HG03039 (cell line): ENCODE measurements around the gene MRPL19.
"Not testable (repeated sequence)": the region's sequence is repeated elsewhere in the genome, so short reads cannot be mapped to it uniquely, and the experiment has no call there.

Source experiments
- ATAC-seq: cut with Tn5 transposase; IDR thresholded peaks from one replicate; pipeline ENCODE4 v1.9.1; 2021; ENCODE audit warnings: mild to moderate bottlenecking, moderate library complexity; ENCODE audit not compliant: unreplicated experiment

The MRPL19 gene

DNA sequence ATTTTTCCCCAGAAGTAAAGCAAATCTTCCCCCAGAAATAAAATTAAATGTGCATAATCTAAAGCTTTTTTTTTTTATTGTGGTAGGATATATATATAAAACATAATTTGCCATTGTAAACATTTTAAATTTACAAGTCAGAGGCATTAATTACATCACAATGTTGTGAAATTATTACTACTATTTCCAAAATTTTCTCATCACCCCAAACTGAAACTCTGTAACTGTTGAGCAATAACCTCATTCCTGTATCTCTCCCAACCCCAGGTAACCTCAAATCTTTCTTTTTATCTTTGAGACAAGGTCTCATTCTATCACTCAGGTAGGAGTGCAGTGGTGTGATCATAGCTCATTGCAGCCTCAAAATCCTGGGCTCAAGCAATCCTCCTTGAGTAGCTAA lies 11.2 kb downstream of the MRPL19 start:
- ATAC-seq, result no peak

DNA sequence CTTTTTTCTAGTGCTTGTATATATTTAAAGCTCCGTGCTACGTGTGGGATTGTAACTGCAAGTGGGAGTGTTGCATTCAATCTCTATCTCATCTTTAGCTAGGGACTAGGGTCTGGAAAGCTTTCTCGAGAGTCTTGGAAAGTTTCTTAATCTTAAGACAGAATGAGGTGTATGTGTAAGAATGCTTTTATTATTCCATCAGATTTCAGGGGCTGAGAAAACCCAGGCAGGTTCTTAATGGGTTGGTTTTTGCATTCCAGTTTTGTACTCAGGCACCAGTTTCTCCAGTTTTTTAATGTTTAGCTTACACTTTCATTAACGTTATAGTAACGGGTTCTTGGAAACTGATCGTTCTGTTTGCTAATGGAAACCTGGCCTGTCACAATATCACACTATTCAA lies 20.3 kb downstream of the MRPL19 start:
- no peak for ATAC-seq

DNA sequence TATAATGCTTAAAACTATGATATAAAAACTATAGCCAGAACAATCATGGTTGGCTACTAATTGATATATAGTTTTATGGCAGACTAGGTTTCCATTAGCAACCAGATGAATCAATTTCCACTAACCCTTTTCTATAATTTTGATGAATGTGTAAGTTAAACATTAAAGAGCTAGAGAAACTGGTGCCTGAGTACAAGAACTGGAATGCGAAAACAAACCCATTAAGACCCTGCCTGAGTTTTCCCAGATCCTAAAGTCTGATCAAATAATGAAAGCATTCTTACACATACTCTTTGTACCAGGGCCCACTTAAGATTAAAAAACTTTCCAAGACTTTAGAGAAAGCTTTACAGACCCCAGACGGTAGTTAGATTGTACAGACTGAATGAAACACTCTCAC lies 21.3 kb downstream of the MRPL19 start:
- ATAC-seq, result no peak

DNA sequence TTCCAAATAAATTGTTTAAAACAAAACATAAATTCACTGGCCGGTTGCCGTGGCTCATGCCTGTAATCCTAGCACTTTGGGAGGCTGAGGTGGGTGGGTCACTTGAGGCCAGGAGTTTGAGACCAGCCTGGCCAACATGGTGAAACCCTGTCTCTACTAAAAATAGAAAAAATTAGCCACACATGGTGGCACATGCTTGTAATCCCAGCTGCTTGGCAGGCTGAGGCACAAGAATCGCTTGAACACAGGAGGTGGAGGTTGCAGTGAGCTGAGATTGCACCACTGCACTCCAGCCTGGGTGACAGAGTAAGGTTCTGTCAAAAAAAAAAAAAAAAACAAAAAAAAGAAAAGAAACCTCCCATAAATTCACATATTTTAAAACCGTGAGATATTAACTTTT lies 28.8 kb downstream of the MRPL19 start:
- ATAC-seq, result not testable (repeated sequence)

DNA sequence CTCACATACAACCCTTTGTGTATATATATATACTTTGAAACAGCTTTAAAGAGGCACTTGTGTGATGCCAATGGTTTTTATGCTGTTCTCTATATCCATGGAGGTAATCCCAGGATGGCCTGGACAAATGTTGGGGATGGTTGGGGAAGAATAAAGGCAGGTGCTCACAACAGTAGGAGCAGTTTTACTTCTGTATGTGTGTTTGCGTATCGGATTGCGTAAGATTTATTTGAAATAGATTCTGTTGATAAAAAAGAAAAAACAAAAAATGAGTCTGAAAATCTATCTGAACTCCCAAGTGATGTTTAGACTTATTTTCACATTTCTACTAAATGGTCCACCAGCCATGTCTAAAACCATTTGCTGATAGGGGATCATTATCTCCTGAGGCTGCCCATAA lies 29.3 kb downstream of the MRPL19 start:
- ATAC-seq, result no peak

DNA sequence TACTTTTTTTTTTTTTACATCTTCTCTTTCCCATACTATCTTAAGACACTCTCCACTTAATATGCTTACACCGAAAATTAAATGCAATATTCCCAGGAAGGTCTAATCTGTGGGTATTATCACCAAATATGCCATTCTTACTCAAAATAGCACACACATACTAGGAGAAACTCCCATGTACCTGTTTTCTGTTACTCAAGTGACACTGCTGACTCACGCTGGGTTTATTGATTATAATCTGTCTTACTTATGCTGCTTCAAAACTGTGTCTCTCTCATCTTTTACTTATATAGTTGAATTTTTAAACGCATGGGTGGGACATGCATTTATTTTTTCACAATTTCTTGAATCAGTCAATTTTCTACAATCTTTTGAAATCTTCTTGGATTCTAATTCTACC lies 29.9 kb downstream of the MRPL19 start:
- no peak for ATAC-seq

DNA sequence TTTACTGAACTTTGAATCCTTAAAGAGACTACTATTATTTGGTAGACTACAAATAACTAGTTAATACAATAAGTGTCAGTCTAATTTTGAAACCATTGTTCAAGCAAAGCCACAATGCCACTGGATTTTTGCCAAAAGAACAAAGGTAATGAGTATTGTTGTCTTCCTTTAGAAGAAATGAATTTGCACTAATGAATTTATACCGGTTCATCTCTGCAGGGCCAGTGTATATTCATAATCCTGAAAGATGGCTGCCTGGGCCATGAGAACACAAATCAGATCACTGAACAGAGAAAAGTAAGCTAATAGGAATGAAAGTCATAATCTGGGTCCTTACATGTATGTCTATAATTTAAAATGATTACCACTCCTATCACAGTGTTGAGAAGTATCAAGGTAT lies 33.0 kb downstream of the MRPL19 start:
- no peak for ATAC-seq

DNA sequence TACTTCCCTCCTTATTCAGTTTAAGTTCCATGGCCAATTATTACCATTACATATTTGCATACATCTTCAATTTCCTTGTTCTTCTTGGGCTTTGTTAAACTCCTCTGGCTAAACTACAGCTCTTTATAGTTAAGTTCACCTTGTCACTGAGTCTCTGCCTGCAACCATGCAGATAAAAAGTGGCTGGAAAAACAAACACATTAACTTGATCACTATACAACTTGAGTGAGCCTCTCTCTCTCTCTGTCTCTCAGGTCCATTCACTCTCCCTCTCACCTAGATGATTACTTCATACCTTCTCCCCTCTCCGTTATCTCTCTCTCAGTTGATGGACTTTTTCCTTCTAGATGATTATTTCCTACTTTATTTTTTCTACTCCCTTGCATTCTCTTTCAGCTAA lies 33.8 kb downstream of the MRPL19 start:
- ATAC-seq, result no peak

DNA sequence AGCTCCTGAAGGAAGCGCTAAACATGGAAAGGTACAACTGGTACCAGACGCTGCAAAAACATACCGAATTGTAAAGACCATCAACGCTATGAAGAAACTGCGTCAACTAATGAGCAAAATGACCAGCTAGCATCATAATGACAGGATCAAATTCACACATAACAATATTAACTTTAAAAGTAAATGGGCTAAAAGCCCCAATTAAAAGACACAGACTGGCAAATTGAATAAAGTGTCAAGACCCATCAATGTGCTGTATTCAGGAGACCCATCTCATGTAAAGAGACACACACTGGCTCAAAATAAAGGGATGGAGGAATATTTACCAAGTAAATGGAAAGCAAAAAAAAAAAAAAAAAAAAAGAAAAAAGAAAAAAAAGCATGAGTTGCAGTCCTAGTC lies 36.8 kb downstream of the MRPL19 start:
- not testable (repeated sequence) for ATAC-seq

DNA sequence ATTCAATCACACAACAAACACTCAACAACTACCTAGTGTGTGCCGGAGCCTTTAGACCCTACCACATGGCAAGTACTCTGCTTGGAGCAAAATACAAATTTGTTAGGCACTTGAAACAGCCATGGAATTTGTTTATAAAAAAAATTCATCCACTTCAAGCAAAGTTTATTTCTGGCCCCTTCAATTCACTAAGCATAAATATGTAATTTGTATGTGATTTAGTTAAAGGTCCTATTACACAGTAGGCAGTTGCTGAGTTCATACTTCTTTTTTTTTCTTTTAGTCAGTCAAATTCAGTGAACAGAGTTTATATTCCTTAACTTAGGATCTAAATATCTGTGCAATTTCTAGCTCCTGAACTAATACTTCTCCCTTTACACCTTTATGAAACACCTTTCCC lies 41.6 kb downstream of the MRPL19 start:
- ATAC-seq, result no peak

DNA sequence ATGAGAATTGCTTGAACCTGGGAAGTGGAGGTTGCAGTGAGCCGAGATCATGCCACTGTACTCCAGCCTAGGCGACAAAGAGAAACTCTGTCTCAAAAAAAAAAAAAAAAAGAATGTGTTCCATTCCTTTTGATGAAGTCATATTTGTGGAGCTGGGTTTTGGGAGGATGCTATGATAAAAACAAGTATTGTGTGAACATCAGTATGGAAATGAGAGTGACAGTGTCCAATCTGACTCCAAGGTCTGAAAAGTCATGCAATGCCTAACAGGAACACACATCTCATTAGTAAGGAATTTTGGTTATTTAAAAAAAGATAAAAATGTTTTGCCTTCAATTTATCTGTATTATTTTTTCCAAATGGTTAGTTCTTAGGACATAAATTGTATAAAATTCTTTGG lies 52.3 kb downstream of the MRPL19 start:
- no peak for ATAC-seq

DNA sequence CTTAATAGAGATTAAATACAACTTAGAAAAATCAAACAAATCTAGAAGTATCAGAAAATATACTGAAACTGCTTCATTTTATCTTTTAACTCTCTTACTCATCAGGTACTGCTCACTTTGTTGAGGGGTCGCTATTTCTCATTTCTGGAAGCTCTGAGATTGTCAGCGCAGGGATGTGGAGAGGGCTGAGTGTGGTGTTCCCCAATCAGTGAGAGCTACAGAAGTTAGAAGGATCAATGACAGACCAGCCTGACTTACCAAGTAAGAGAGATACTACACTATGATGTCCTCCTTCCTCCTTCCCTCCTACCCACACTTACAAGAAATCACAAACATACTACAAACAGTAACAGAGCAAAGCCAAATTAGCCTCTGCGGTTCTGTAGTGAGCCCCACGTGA lies 56.0 kb downstream of the MRPL19 start:
- no peak for ATAC-seq

DNA sequence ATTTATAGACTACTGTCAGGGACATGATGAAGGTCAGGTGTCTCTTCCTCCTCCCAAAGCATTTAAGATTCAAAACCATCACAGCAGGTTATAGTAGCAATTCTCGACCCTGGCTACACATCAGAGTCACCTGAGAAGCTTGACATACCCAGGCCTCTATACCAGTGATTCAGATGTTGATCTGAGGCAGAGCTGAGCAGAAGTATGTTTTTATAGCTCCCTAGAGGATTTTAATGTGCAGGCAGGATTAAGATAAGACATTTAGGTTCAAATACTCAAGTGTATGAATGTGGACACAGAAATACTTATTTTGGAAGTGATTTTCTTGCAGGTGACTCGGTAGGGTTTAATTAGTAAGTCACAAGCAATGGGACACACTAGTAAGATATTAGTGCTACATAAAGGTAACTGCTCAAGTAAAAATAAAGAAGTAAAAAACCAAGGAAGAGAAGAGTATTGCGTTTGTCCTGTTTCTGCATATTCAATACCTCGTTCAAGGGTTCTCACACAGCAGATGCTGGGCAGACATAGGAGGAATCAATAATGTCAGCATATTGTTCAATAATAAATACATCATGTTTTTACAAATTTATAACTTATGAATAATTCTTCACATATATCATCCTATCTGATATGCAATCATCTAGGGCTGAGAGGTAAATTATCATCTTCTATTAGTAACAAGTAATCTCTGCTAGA lies 57.2 kb downstream of the MRPL19 start:
- no peak for ATAC-seq

DNA sequence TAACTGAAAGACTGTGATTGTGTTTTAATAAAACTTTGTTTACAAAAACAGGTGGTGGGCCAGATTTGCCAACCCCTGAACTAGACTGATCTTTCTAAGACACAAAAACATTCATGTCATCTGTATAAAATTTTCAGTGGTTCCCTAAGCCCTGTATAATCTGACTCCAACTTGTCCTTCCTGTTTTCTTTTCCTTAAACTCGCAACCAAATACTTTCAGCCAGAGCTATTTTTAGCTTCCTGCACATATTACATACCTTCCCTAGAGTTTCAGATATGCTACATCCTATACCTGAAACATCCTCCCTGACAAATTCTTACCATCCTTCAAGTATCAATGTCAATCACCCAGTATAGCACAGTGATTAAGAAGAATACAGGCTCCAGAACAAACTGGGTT lies 59.3 kb downstream of the MRPL19 start:
- no peak for ATAC-seq

DNA sequence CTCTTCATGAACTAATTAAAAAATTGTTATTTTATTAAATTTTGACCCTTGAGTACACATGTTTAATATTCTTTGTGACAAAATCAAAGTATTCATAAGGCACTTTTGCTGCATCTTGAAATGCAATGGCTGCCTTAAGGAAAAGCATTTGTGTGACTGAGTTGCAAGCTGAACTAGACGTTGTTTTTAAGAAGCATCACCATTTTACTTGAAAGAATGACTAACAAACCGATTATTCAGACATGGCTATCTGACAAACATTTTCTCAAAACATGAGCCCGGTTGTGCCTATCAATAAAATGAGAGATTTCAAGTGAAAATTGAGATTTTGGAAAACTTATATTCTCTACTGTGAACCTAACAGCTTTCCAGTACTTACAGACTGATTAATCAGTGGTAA lies 61.3 kb downstream of the MRPL19 start:
- ATAC-seq, result no peak

DNA sequence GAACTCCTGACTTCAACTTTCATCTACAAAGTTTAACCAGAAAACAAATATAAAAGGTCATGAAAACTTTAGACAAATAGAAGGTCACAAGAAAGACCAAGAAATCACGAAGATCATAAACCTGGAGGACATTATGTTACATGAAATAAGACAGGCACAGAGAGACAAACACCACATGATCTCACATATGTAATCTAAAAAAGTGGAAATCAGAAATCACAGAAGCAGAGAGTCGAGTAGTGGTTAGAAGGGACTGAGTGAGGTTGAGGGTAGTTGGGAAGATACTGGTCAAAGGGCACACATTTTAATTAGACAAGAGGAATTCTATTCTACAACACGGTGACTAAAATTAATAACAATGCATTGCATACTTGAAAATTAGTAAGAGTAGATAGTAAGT lies 62.7 kb downstream of the MRPL19 start:
- no peak for ATAC-seq

DNA sequence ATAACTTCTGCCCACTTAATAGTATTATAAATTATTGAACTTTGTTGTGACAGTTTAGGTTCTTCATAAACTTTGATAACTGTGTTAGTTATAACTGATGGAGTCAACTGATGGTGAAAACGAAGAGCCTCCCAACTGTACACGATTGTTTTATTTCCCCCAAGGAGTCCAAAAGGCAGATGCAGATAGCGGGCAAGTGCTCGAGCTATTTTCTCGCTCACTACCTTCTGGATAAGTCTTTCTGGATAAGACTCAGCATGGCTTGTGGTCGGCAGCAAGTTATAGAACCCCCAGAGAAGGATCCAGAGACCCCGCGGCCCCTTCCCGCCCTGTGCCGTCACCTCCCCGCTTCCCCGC lies 63.6 kb downstream of the MRPL19 start:
- ATAC-seq, result no peak

DNA sequence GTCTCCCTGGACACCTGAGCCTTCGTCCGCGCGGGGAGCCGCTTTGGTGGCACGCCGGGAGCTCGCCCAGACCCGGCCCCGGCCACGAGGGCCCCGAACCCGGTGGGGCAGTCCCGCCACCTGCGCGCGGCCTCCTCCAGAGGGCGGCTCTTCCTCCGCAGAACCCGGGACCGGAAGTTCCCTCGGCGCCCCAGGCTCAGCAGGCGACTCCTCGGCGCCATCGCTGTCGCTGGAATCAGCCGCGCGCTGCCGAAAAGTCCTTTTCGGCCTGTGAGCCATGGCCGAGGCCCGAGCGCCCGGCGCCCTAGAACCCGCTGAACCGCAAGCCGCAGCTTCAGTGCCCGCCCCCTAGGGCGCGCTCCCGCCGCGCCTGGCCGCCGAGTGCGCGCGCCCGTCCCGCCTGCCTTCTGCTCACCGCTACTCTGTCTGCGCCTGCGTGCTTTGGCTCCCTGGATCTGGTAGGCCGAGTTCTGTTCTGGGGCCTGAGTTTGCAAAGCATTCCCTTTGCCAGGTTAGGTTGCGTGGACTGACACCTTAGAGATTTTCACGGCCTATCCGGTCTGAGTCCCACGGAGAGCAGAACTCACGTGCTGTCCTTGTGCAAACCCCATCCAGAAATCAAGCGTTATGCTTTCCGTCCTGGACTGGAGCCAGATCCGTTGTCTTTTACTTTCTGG lies 64.1 kb downstream of the MRPL19 start, which contains the start of gene GCFC2:
Gene GCFC2 (minus strand): TSS at position 339 of the 677 bp plus-strand sequence. CDS start 60 bp downstream, at position 279.
- peak; percentile 93 for ATAC-seq

DNA sequence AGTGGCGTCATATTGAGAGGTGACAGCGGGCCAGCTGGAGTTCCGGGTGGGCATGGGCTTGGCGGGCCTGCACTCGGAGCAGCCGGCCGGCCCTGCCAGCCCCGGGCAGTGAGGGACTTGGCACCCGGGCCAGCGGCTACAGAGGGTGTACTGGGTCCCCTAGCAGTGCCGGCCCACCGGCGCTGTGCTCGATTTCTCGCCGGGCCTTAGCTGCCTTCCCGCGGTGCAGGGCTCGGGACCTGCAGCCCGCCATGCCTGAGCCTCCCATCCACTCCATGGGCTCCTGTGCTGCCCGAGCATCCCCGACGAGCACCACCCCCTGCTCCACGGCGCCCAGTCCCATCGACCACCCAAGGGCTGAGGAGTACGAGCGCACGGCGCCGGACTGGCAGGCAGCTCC lies 65.0 kb downstream of the MRPL19 start:
- not testable (repeated sequence) for ATAC-seq

DNA sequence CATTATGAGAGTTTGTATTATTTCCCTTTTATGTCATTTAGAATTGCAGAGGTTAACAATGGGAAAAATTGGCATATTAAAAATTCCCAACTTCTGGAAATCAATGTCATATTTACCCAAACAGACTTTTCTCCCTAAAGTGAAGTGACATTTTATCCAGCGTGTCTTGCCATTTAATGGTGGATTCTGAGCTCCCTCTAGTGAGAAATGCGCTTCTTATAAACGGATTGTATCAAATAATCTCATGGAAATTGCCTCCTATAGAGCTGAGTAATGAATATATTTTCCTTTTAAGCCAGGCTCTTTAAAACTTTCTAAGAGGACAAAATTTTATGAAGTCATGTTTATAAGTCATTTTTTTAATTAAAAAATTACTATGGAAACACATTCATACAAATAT lies 69.8 kb downstream of the MRPL19 start:
- ATAC-seq, result no peak

DNA sequence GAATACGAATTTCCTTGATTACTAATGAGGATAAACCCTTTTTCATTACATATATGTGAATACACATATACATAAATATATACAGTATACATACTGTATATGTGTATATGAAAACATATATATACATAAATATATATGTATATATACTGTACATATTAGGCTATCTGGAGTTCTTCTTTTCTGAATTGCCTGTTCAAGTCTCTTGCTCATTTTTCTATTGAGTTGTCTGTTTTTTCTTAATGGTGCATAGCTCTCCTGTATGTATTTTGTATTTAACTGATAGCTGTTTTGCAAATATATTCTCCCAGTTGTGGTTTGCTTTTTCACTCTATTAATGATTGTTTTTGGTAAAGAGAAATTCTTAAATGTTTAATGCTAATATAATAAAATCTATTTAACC lies 73.0 kb downstream of the MRPL19 start:
- no peak for ATAC-seq

DNA sequence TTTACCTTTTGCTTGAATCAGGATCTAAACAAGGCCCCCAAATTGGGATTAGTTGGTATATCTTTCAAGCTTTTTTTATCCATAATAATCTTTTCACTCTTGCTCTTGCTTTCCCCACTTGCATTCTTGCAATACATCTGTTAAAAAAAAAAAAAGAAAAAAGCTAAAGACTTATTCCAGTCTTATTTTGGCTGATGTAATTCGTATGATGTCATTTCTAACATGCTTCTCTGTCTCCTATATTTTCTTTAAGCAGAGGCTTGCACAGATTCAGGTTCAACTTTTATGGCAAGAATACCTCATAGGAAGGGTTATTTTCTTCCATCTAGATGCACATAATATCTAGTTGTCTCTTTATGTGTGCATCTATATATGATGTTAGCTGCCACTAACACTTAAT lies 73.9 kb downstream of the MRPL19 start:
- no peak for ATAC-seq

DNA sequence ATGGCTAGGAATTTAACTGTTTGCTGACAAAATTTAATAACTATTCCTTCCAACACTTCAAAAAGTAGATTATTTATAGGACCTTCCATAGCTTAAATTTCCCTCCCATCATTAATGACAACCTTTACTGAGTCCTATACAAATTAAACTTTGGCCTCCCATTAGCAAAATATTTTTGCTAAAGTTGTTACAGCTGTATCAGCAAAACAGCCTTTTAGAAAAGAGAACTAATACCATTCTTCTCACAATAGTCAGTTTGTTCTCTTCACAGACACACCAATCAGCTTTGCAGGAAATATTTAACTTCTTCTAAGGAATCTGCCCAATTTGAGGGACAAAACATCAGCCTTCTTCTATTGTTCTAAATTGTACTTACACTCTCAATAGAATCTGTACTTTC lies 76.1 kb downstream of the MRPL19 start:
- no peak for ATAC-seq
